SHP77 (cell line): ENCODE data around the gene PSMC3.

Experiments
- DNase-seq, 2 experiments: peaks; one replicate each; lab custom pipeline; 2025; lab: John Stamatoyannopoulos, UW

PSMC3 gene

DNA sequence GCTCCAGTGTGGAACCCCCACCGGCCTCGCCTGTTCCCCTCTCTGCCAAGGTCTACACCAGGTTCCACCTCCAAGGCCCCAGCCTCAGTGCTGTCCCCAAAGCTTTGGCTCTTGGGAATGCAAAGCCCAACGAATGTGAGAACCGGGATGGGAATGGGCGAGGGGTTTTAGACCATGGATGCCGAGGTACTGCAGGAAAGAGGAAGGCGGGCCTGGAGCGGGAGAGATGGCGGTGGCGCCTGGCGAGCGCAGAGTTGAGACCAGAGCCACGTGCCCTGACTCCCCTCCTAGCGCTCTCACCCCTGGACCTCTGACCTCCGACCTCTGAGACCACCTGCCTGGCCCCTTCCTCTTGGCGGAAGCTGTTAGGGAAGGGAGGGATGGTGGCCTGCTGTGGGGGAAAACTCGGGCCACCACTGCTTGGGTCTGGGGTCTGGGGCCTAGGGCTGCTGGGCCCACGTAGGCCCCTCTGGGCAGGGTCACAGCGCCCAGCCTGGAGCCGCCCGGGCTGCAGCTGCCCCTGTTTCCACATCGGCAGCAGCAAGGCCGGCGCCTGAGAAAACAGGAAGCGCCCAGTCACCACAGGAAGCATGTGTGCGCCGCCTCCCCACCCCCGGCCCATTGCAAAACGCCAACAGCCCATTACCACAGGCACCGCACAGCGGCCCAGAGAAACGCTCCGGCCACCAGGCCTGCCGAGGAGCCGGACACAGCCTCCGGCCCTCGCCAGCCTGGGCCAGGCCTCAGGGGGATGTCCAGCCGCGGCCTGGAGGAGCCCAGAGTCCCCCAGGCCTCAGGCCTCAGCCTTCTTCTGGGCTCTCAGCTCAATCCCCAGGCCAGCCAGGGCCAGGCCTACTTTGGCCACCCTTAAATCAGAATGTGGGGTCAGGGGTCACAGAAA, 31.7 kb downstream of the PSMC3 start:
- peak; percentile 13 to 61 for DNase-seq

DNA sequence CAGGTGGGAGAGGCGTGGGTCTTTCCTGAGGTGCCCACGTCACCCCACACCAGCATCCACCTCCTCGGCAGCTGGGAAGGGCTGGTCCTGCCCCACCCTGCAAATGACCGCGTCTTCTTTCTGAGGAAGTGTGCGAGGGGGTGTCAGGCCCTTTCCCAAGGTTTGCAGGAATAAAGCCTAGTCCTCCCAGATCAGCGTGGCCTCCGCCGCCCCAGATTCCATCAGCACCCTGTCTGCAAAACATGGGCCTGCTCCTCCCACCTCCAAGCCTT, 32.3 kb downstream of the PSMC3 start:
- no peak for DNase-seq

DNA sequence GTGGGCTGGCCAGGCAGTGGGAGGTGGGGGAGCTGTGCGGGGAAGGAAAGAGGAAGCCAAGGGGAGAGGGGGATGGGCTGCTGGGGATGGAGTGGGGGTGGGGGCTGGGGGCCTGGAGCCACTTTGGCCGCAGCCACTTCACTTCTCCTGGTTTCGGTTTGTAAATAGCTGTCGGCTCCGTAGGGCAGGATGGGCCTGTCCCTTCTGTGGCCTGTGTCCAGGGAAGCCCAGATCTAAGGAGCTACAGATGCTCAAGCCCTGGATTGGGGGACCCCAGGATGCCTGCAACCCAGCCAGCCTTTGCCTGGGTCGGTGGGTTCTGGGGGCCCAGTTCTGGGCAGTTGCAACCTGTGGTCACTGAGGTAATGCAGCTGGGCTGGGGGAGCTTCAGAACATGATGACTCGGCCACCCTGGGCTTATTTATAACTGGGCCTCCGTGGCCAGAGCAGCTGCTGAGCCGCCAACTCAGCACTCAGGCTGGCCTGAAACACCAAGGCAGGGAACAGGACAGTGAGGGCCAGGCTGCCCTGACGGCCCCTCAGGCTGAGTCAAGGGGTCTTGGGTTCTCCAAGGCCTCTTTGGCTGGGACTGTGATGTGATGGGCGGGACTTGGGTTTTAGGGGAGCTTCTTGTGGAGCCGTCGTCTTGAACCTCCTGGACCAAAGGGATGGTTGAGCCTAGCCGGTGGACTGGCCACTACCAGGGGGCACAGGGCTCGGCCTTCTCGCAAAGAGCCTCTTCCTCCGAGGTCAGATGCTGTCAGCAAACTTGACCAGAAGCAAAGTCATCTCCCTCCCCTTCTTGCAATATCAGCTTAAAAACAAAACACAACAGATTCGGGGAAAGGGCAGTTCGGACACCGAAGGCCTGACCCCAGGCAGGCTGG, 32.8 kb downstream of the PSMC3 start:
- DNase-seq, result no peak

DNA sequence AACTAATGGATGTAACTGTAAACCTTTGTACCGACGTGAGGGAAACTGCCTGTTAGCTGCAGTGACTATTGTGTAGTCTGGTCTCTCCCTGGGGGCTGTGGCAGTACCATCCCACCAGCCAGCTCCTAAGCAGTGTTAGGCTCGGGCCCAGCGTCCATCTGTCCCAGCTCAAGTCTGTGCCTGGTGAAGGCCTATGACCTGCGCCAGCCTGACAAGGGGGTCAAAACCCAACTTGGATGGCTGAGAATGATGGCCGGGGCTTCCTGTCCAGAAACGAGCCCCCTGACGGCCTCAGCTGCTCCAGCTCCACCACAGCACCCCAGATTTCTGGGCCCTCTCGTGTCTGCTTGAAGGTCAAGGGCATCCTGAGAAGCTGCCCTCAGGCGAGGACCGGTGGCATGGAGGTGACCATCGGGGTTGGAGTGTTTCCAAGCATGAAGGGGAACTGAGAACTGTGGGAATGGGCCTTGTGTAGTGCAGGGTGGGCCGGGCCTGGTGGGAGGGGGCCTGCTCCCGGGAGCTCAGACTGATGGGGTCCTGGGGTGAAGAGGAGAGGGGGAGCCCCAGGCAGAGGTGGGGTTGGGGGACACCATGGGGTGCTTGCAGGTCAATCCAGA, 33.6 kb downstream of the PSMC3 start:
- DNase-seq, result no peak

DNA sequence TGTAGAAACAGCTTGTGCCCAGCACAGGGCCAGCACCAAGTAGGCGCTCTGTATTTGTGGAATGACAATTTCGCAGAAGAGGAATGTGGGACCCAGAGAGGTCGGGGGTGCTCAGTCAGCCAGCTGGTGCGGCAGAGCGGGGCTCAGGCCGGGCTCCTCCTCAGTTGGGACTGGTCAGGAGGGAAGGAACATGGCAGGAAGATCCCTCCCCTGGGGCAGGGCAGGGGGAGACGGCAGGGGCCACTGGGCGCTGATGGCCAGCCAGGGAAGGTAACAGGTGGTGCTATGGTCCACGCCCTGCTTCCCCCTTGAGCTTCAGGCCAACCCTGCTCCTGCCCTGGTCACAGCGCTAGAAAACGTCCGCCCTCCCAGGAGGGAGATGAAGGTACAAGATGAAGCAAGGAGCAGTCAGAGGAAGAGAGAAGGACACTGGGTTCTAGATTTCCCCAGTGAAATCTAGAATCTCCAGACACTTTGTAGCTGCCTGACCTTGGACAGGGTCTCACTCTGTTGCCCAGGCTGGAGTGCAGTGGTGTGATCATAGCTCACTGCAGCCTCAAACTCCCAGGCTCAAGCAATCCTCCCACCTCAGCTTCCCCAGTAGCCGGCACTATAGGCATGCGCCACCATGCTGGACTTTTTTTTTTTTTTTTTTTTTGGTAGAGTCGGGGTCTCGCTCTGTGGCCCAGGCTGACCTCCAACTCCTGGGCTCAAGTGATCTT, 34.4 kb downstream of the PSMC3 start:
- DNase-seq, result no peak

DNA sequence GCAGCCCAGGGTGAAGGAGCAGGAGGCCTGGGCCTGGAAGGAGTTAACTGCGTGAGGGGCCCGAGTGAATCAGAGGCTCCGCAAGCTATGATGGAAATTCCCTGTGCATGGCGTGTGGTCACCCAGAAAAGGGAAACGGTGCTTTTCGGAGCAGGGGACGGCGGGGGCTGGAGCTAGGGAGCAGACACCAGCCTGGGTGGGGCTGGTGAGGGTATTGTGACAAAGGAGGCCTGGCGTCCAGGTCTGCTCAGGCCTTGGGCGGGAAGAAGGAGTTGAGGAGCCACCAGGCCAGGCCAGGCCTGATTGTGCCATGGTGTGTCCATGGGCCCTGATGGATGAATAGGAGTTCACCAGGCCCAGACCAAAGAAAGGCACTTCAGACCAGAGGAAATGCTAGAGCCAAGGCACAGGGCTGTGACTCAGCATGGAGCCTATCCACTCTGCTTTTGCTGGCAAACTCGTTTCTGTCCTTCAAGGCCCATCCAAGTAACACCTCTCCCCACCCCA, 35.1 kb downstream of the PSMC3 start:
- no peak for DNase-seq

DNA sequence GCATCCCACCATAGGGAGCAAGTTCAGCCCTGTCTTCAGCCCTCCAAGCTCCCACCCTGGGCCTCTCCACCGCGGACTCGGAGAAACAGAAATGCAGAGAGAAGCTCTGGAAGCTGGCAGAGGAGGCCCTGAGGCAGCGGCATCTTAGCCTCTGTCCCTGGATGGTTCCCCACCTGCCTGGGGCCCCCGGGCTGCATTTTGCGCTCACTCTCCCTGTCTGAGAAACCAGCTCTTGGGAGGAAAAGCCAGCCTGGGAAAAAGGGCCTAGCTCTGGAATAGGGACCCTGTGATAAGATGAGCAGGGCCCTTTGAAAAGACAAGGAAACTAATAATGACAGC, 35.8 kb downstream of the PSMC3 start:
- DNase-seq, result no peak

DNA sequence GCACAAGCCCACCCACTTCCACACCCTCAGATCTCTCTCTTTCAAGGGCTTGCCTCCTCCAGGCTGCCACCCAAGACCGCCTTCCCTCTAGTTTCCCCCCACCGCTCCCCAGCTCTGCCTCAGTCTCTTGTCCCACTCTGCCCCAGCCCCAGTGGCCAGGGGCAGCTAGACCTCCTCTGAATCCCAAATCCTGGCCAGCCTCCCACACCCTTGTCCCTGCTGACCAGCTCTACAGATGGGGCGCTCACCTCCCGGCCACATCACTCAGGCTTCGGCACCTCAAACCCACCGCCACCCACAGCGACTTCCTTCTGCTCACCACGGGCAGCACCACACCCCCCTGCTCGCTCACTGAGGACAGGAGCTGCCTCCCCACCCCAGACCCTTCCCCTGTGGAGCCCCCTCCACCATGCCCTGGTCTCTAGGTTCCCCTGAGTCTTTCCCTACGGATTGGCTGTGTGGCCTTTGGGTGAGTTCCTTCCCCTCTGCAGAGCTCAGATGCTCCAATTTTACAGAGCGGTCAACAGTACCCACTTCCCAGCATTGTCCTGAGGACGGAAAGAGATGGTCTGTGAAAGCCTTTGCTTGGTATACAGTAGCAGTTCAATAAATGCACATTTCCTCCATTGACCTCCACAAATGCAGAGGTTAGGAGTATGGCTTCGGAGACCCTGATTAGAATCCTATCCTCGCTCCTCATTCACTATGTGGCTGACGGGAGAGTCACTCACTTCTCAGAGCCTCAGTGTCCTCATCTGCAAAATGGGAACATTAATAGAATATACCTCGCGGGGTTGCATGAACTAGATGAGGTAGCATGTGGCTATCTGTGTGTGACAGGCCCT, 36.4 kb downstream of the PSMC3 start:
- no peak for DNase-seq

DNA sequence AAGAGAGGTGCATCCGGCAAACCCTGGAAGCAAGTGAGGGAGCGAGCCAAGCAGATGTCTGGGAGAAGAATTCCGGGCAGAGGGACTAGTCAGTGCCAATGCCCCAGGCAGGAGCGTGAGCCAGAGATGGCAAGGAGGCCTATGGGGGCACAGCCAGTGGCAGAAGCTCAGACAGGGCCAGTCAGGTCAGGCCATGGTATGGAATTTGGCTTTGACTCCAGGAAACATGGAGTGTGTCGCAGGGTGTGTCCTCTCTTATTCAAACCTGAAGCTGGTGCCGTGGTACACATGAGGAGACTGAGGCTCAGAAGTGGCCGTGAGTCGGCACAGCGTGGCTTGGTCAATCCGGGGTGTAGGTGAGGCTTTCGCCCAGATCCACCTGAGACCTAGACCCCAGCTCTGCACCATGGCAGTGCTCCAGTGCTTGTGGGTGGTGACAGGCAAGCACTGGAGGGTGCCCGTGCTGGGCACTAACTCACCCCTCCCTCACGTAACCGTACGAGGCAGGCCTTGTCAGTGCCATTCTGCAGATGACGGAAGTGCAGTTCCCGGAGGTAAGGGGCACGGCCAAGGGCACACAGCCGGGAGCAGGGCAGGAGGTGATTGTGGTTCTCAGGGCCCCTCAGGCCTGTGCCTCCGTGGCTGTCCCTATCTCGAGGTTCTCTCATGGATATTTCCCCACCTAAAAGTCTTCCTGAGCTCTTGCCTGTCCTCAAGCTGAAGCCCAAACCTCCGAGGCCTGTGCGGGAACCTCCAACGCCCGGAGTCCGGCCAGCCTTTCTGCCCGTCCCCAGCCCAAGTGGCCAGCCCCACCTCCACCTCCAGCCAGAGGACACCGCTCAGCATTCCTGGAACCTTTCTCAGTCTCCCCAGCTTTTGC, 37.3 kb downstream of the PSMC3 start:
- no peak for DNase-seq

DNA sequence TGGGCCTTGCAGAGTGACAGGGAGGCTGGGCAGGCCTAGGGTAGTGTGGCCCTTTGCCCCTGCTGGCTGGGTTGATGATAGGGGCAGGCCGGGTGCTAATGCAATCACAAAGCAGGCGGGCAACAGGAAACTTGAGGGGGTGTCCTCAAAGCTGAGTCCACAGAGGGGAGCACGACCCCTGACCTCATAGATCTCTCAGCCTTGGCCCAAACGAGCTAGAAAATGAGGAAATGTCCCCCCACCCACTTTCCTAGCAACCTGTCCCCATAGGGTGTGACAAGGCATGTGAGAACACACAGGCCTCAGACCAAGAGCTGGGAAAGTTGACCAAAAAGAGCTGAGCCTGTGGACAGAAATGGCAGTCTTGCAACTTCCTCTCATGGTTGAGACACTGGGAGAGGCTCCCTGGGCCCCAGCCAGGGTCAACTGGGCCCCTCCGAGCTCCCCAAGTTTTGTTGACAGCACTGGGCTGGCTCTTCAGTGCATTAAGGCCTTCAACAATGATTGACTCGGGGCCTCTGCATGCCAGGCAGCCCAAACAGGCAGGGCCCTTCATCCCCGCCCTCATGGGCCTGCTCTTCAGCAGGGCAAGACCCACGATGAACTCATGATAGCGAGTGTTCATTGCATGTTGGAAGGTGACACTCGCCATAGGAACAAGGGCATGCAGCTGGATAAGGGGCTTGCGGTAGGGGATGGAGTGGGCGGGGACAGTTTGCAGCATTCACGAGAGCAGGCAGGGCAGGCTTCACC, 38.1 kb downstream of the PSMC3 start:
- DNase-seq, result no peak

DNA sequence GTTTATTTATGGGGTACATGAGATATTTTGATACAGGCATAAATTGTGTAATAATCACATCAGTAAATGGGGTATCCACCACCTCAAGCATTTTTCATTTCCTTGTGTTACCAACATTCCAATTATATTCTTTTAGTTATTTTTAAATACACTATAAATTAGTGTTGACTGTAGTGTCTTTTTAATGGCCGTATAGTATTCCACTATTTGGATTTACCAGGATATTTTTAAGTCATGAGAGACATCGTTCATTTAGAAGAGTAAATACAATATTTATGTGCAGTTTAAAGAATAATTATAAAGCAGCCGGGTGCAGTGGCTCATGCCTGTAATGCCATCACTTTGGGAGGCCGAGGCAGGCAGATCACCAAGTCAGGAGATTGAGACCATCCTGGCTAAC, 41.7 kb downstream of the PSMC3 start:
- DNase-seq, result no peak

DNA sequence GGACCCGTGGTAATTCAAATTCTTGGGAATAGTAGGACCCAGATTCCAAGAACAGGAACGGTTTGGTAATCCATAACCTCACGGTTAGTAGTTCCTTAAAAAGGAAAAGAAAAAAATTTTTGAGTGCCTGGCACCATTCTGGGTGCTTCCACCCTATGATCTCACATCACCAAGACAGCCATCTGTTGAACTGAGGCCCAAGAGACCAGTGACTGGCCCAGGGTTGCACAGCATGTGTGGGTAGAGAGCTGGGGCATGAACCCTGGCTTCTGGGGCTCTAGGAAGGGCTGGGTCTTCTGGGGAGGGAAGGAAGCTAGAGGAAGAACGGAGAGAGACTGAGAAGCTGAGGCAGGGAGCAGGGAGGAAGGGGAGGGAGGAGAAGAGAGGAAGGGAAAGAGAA, 43.2 kb downstream of the PSMC3 start:
- DNase-seq, result no peak

DNA sequence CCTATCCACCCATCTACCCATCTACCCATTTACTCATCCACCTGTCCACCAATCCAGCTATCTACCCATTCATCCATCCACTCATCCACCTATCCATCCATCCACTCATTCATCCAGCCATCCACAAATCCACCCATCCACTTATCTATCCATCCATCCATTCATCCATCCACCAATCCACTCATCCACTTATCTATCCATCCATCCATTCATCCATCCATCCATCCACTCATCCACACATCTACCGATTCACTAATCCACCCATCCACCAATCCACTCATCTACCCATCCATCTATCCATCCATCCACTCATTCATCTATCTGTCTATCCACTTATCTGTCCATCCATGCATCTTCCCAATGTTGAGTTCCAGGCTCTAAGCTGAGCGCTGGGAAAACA, 46.2 kb downstream of the PSMC3 start:
- DNase-seq, result no peak

DNA sequence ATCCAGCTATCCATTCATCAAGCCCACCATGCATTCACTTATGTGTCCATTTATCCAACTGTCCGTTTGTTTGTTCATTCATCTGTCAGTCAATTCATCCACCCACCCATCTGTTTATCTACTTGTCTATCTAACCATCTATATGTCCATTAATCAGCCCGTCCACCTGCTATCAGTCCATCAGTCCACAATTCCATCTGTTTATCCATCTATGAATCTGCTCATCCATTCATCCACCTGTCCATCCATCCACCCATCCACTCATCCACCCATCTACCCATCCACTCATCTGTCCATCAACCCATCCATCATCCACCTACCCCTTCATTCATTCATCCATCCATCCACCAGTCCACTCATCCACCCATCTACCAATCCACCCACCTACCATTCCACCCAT, 46.9 kb downstream of the PSMC3 start:
- DNase-seq, result no peak

DNA sequence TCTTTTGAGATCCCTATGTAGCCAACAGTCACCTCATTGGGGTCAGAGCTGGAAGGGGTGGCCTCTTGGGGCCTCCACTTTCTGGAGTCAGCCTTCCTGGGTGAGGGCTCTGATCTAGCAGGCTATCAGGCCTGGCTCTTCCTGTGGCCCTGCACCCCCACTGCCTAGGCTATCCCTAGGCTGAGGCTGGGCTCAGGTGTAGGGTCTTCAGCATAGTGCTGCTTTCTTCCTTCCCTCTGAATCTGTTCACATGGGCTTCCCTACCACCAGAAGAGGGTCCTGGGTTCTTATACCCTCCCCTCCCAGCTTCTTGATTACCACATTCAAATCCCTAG, 47.4 kb downstream of the PSMC3 start:
- DNase-seq, result no peak

DNA sequence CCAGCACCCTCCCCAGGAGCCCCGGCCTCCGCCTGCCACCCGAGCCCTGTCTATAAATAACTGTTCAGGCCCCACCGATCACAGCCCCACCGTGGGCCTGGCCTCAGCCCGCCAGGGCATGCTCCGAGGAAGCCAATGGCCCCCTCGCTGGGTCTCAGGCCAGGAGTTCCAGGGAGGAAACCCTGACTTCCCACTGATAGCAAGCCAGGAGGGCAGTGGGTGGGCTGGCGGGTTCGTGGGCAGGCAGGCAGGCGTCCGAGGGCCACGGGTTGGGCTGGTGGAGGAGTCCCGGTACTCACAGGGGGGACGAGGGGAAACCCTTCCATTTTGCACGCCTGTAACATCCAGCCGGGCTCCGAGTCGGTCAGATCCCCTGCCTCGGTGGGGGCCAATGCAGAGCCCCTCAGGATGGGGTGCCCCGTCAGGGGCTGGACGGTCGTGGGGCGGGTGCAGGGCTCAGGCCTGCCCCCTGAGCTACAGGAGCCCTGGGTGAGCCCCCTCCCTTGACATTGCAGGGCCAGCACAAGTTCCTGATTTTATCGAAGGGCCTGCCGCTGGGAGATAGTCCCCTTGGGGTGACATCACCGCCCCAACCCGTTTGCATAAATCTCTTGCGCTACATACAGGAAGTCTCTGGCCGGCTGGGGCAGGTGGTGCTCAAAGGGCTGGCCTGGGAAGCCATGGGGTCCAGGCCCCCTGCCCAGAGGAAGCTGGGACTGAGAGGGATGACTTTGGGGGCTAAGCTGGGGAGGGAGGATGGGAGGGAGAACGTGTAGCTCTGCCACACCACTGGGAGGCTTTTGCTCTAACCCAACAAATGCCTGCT, 48.0 kb downstream of the PSMC3 start, which contains the start of gene SPI1:
Gene SPI1 (minus strand): TSS at position 538 of the 826 bp plus-strand sequence. CDS start 194 bp downstream, at position 344.
- no peak for DNase-seq

DNA sequence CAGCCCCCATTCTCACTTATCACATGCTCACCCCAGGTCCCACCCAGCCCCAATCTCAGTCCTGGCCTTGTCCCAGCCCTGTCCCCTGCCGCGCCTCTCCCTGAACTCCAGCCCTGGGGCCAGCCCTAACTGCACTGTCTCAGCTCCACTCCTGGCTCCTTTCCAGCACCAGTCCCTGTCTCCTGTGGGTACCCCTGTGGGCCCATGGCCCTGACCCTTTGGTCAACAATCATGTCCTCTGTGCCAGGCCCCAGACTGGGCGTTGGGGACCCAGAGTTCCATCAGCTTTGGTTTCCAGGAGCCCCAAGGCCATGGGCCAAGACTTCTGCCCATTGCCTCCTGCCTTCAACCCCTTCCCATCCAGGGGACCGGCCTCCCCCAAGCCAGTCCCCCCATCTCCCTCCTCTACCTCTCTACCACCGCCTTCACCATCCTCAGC, 48.6 kb downstream of the PSMC3 start:
- no peak for DNase-seq
